GM21737 (cell line): ENCODE measurements around the gene CRIP1.

Experiments
- ATAC-seq: cut with Tn5 transposase; IDR thresholded peaks from one replicate; pipeline ENCODE4 v1.9.1; 2021; ENCODE audit warnings: mild to moderate bottlenecking, moderate library complexity; ENCODE audit not compliant: unreplicated experiment

Gene CRIP1

GRCh38 chr14:105450864-105451720 lies 35.6 kb upstream of the CRIP1 start:
- ATAC-seq, result no peak

- no peak for ATAC-seq
These were observed 33.7 kb upstream of the CRIP1 start for GRCh38 chr14:105452963-105453362.

- no peak for ATAC-seq
These were observed 32.8 kb upstream of the CRIP1 start for GRCh38 chr14:105453847-105454246.

GRCh38 chr14:105455086-105455640 lies 31.5 kb upstream of the CRIP1 start:
- no peak for ATAC-seq

- no peak for ATAC-seq
These were observed 30.7 kb upstream of the CRIP1 start for GRCh38 chr14:105455766-105456660.

- ATAC-seq, result no peak
These were observed 29.7 kb upstream of the CRIP1 start for GRCh38 chr14:105456736-105457617.

GRCh38 chr14:105458010-105458409 lies 28.7 kb upstream of the CRIP1 start:
- no peak for ATAC-seq

- ATAC-seq, result no peak
These were observed 28.1 kb upstream of the CRIP1 start for GRCh38 chr14:105458571-105458970.

- no peak for ATAC-seq
These were observed 26.6 kb upstream of the CRIP1 start for GRCh38 chr14:105460116-105460515.

GRCh38 chr14:105460616-105461015 lies 26.1 kb upstream of the CRIP1 start:
- no peak for ATAC-seq

GRCh38 chr14:105461903-105462302 lies 24.8 kb upstream of the CRIP1 start:
- no peak for ATAC-seq

GRCh38 chr14:105464501-105464900 lies 22.2 kb upstream of the CRIP1 start:
- no peak for ATAC-seq

- ATAC-seq, result no peak
These were observed 21.3 kb upstream of the CRIP1 start for GRCh38 chr14:105465209-105466031.

- no peak for ATAC-seq
These were observed 20.0 kb upstream of the CRIP1 start for GRCh38 chr14:105466531-105467248.

GRCh38 chr14:105467249-105467941 lies 19.3 kb upstream of the CRIP1 start:
- ATAC-seq, result no peak

- no peak for ATAC-seq
These were observed 18.7 kb upstream of the CRIP1 start for GRCh38 chr14:105467942-105468471.

- no peak for ATAC-seq
These were observed 18.0 kb upstream of the CRIP1 start for GRCh38 chr14:105468621-105469241.
